NB4 (cell line): ENCODE measurements around the gene ANKFN1.

Experiments
- CTCF ChIP-seq: IDR thresholded peaks from one replicate; pipeline ENCODE4 v1.5.1; 2012; ENCODE audit warnings: low read depth, low read length
- POLR2A ChIP-seq: IDR thresholded peaks from 2 replicates; pipeline ENCODE4 v1.6.1; 2011; ENCODE audit warnings: mild to moderate bottlenecking; ENCODE audit not compliant: insufficient read length; ENCODE audit errors: extremely low read depth
- TF ChIP-seq, protein P1 (sequence below): IDR thresholded peaks from 2 replicates; pipeline ENCODE4 v1.6.1; 2011; ENCODE audit warnings: low read depth, low read length

DNA sequence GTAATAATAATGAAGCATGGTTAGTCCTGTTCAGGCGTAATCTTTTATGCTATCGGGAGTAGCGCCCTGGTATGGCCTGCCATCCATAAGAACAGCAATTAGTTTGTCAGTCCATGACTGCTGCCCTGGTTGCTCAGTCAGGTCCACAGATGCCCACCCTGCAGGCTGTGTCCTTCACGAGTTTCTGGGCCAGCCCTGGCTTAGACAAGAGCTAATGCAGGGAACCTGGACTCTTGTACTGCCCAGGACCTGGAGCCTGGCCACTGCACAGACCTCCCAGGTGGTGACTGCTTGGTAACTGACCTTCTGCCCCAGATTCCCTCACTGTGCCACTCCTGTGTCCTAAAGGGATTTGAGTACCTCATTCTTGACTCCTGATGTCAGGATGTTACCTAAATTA is 279.2 kb downstream of the ANKFN1 start:
- TF ChIP-seq CTCF: no peak
- TF ChIP-seq POLR2A: no peak
- TF ChIP-seq, protein P1, sequence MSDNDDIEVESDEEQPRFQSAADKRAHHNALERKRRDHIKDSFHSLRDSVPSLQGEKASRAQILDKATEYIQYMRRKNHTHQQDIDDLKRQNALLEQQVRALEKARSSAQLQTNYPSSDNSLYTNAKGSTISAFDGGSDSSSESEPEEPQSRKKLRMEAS: no peak
